NCI-H774 (cell line): ENCODE results near the gene YWHAE.
"Not testable (repeated sequence)": the region's sequence is repeated elsewhere in the genome, so short reads cannot be mapped to it uniquely, and the experiment has no call there.

Experiments used
- DNase-seq: peaks from one replicate; lab custom pipeline; 2025; lab: John Stamatoyannopoulos, UW

Gene YWHAE

GRCh38 chr17:1325766-1326165 is 74.3 kb downstream of the YWHAE start:
- no peak for DNase-seq

GRCh38 chr17:1324201-1324771 is 75.7 kb downstream of the YWHAE start:
- no peak for DNase-seq

- DNase-seq: no peak
Observed at GRCh38 chr17:1323336-1323735, 76.7 kb downstream of the YWHAE start.

- DNase-seq: no peak
Observed at GRCh38 chr17:1322480-1322879, 77.5 kb downstream of the YWHAE start.

GRCh38 chr17:1322014-1322428 is 78.0 kb downstream of the YWHAE start:
- no peak for DNase-seq

- DNase-seq: no peak
Observed at GRCh38 chr17:1315891-1316403, 84.1 kb downstream of the YWHAE start.

- DNase-seq: no peak
Observed at GRCh38 chr17:1315409-1315808, 84.6 kb downstream of the YWHAE start.

GRCh38 chr17:1313270-1314005 is 86.6 kb downstream of the YWHAE start:
- DNase-seq: no peak

- DNase-seq: no peak
Observed at GRCh38 chr17:1312261-1312870, 87.7 kb downstream of the YWHAE start.

- not testable (repeated sequence) for DNase-seq
Observed at GRCh38 chr17:1307829-1308228, 92.2 kb downstream of the YWHAE start.

GRCh38 chr17:1304962-1305563 is 95.0 kb downstream of the YWHAE start:
- no peak for DNase-seq

- DNase-seq: no peak
Observed at GRCh38 chr17:1304522-1304921, 95.5 kb downstream of the YWHAE start.

GRCh38 chr17:1302761-1303160 is 97.3 kb downstream of the YWHAE start:
- DNase-seq: no peak

GRCh38 chr17:1301546-1301945 is 98.5 kb downstream of the YWHAE start:
- DNase-seq: no peak

- DNase-seq: no peak
Observed at GRCh38 chr17:1300371-1300905, 99.6 kb downstream of the YWHAE start.

- DNase-seq: no peak
Observed at GRCh38 chr17:1299552-1300370, 100.3 kb downstream of the YWHAE start.

GRCh38 chr17:1298606-1299005 is 101.4 kb downstream of the YWHAE start:
- DNase-seq: no peak
